GM21526 (cell line): ENCODE measurements around the gene ADNP.
A peak's percentile ranks its signal among the peaks of the same experiment; 100 is the strongest.

Source experiments
- ATAC-seq: cut with Tn5 transposase; IDR thresholded peaks from one replicate; pipeline ENCODE4 v1.9.1; 2021; ENCODE audit warnings: moderate library complexity; ENCODE audit not compliant: unreplicated experiment, low FRiP score

Gene ADNP

DNA sequence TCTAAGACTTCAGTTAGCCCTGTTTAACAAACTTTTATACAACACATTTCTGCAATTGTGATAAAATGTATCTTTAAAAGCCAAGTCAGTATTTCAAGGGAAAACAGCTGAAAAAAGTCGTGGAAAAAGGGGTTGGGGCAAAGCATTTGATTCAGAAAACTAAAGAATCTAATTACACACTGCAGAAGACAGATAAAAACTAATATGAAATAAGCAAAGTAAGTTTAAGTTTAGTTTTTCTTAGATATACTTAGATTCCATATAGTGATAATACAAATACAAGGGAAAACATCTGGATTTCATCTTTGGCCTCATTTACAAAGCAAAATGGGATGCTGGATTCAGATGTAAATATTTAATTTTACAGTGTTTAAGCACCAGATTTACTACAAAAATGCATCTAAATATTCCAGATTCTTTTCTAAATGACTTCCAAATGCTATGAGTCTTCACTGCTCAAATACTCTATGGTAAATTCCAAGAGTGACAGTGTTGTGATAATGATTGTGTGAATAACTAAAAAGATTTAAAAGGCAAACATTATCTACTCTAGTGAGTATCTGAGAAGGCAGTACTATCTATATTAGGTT is 1.5 kb upstream of the ADNP start:
- ATAC-seq, result no peak

DNA sequence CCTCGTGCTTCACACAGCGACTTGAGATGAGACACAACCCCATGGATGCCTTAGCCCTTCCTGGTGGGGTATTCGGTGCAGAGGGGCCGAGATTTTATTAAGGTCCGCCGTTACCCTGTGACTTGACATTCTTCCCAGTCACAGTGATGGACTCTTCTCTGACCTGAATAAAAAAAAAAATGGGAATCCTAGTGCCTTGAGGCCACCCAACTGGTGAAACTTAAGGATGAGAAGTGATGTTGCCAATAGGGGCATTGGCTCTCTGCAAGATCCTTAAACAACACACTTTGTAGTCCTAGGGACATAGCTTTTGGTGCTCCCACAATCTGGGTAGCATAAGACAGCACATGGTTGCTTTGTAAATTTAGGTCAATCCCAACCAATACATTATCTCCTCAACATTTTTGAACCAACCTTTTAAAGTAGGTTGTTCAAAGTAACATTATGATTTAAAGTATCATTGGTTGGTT is 814 bp upstream of the ADNP start:
- ATAC-seq, result no peak

GRCh38 chr20:50930976-50931305 is 296 bp downstream of the ADNP start:
- ATAC-seq, result peak; percentile 18

DNA sequence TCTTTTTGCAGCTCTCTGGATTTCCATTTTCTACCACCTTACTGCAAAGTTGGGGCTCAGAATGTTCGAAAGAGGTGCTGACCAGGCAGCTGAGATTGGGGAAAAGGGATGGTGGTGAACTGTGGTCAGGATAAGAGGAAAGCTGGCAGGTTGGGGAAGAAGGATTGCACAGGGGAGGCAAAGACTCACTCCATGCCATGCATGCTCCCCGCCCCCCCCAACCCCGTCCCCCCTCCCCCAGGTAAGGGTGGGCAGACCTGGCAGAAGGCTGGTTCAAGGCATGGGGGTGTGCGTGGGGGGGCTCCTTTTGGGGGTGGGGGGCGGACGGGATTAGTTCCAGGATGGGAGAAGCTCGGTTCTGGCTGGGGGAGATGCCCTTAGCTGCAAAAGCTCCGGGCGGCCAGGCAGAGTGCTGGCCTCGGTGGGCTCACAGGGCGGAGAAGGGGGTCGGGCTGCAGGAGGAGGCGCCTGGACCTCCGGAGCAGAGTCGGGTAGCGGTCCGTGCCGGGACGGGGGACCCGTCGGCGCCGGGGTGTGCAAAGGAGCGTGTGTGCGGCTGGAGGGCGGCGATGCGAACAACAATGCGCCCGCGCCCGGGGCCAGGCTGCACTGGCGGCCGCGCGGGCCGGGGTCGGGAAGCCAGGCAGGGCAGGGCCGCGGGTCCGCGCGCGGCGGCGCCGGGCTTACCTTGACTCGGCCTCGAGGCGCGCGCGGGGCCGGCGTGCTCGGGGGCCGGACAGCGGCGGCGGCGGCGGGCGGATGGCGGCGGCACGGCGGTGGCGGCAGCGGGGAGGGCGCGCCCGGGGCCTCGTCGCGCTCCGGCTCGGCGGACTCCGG is 880 bp downstream of the ADNP start:
- peak; percentile 1 for ATAC-seq

- ATAC-seq, result peak; percentile 58
These were observed 1.7 kb downstream of the ADNP start for GRCh38 chr20:50929299-50930138.

DNA sequence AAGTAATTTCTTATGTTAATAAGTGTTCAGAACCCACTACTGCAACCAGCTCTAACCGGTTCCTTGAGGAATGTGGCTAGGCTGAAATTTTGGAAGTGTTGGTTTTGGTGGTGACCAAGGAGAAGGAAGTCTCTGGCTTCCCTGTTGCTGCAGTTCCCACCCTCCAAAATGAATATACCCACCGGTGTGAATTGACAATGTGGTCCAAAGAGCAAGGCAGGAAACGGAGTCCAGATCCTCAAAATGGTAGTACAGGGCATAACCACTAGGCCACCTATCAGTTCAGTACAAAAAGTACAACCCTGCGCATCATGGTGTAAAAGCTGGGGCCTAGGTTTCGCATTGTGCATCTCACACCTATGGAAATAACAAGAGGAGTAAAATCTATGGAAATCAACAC is 2.8 kb downstream of the ADNP start:
- no peak for ATAC-seq

DNA sequence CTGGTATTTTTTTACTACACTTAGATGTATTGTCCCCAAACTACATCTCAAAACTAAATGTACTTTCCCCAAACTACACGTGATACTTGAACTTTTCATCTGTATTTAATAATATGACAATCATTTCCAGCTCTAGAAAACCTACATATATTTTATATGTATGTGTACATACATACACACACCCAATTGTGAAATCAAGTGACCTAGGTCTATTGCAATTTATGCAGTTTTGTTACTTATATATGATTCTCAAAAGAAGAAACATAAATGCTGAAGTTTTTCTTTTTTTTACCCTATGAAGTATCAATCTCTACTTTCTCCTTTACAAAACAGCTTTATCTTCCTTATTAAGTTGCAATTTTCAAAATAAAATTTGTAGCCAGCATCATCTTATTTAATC is 4.7 kb downstream of the ADNP start:
- no peak for ATAC-seq

GRCh38 chr20:50924261-50924920 is 6.8 kb downstream of the ADNP start:
- no peak for ATAC-seq

DNA sequence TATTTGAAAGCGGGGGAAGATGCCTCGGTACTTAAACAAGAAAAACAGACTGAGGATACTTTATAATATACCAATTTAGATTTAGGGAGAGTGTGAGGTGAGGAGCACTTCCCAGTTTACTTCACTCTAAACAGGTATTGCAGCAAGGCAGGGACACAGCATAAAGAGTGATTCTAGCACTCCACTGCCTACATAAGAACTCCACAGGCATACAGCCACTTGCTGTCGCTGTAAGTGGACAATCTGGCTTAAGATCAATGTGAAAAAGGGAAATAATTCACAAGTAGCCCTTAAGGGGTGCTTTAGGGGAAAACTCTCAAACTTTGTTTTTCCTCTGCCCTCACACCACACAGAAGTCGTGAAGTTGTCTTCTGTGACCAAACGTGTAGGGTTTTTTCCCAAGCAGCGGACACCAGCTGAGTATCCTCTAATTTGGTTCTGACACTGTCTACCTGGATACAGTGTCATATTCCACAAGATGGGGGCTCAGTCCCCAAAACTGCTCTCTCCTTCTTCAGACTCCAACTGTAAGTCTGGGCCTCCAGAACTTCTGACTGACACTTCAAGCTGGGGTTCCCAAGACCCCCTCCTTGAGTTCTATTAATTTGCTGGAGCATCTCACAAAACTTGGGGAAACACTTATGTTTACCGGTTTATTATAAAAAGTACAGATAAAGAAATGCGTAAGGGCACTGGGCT is 9.3 kb downstream of the ADNP start:
- no peak for ATAC-seq

GRCh38 chr20:50920997-50921396 is 10.2 kb downstream of the ADNP start:
- ATAC-seq, result no peak

GRCh38 chr20:50919567-50919966 is 11.7 kb downstream of the ADNP start:
- ATAC-seq, result no peak

GRCh38 chr20:50918403-50918802 is 12.8 kb downstream of the ADNP start:
- ATAC-seq, result no peak

GRCh38 chr20:50916934-50917333 is 14.3 kb downstream of the ADNP start:
- ATAC-seq, result no peak

GRCh38 chr20:50916257-50916656 is 15.0 kb downstream of the ADNP start:
- ATAC-seq, result no peak

DNA sequence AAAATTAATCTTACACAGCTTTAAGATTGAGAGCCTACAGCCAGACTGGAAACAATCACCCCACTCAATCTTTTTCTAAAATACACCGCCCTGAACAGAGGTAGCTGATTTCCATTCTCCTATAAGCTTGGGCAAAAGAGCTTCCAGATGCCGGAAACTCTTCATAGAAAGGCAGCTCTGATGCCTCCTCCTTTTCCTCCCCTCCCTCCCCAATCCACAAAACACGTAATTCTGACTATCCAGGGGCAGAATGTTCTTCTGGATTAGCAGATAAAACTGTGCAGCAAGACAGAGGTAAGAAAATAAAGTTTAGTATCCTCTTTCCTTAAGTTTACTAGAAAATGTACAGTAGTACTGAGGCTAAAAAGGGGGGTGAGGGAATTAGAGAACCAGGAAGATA is 15.8 kb downstream of the ADNP start:
- no peak for ATAC-seq

- ATAC-seq, result no peak
These were observed 17.4 kb downstream of the ADNP start for GRCh38 chr20:50913690-50914375.

- ATAC-seq, result no peak
These were observed 19.5 kb downstream of the ADNP start for GRCh38 chr20:50911716-50912115.

DNA sequence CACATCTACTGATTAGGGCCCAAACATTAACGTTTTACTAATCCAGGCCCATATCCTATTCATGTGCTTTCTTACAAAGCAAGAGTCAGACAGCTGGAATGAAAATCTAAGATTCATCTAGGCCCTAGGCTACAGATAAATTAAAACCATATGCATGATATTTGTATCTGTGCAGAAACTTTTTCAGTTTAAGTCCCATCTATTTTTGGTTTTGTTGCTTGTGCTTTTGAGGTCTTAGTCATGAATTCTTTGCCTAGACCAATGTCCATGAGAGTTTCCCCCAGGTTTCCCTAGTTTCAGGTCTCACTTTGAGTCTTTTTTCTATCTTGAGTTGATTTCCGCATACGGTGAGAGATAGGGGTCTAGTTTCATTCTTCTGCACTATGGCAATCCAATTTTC is 20.2 kb downstream of the ADNP start:
- no peak for ATAC-seq

DNA sequence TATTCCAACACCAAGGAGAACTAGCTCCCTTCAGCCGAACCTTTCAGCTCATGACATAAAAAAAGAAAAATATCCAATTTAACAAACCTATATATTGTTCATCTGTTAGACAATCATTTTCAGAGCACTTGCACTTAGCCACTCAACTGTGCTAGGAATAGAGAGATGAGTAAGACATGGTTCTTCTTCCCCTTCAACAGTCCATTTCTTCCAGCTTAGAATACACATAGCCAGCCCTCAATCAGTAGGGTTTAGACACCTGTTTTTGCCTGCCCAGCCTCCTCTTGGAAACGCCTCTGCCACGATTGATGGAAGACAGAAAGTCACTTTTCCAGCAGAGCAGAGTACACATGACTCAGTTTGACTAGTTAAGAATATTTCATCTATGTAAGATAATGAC is 21.8 kb downstream of the ADNP start:
- ATAC-seq, result no peak
